ENCODE measurements around the gene GABRR2.

GABRR2 gene

GRCh38 chr6:89323511-89323971 is 8.4 kb upstream of the GABRR2 start:
- TF ChIP-seq CTCF (IDR thresholded peaks at IDR 0.05), result no peak

- TF ChIP-seq CTCF (IDR thresholded peaks at IDR 0.05), result no peak
These were observed 6.3 kb upstream of the GABRR2 start for GRCh38 chr6:89321131-89321970.

GRCh38 chr6:89320012-89320559 is 5.0 kb upstream of the GABRR2 start:
- TF ChIP-seq CTCF (IDR thresholded peaks at IDR 0.05), result no peak

- no peak for TF ChIP-seq CTCF (IDR thresholded peaks at IDR 0.05)
These were observed 2.0 kb upstream of the GABRR2 start for GRCh38 chr6:89317067-89317466.

GRCh38 chr6:89314692-89315091 is 407 bp downstream of the GABRR2 start:
- TF ChIP-seq CTCF (IDR thresholded peaks at IDR 0.05), result no peak

- TF ChIP-seq CTCF (IDR thresholded peaks at IDR 0.05), result no peak
These were observed 2.1 kb downstream of the GABRR2 start for GRCh38 chr6:89313006-89313405.

- TF ChIP-seq CTCF (IDR thresholded peaks at IDR 0.05), result no peak; the same call in 1 of the 2 replicates
These were observed 3.1 kb downstream of the GABRR2 start for GRCh38 chr6:89311853-89312531.

All from LNCAP (cell line).